ENCODE measurements around the gene RASA4B.
A peak's percentile ranks its signal among the peaks of the same experiment; 100 is the strongest.
"Not testable (repeated sequence)": the region's sequence is repeated elsewhere in the genome, so short reads cannot be mapped to it uniquely, and the experiment has no call there.

RASA4B gene

GRCh38 chr7:102474116-102474515 is 43.5 kb downstream of the RASA4B start:
- not testable (repeated sequence) for DNase-seq (ENCODE audit: low spot score)

DNA sequence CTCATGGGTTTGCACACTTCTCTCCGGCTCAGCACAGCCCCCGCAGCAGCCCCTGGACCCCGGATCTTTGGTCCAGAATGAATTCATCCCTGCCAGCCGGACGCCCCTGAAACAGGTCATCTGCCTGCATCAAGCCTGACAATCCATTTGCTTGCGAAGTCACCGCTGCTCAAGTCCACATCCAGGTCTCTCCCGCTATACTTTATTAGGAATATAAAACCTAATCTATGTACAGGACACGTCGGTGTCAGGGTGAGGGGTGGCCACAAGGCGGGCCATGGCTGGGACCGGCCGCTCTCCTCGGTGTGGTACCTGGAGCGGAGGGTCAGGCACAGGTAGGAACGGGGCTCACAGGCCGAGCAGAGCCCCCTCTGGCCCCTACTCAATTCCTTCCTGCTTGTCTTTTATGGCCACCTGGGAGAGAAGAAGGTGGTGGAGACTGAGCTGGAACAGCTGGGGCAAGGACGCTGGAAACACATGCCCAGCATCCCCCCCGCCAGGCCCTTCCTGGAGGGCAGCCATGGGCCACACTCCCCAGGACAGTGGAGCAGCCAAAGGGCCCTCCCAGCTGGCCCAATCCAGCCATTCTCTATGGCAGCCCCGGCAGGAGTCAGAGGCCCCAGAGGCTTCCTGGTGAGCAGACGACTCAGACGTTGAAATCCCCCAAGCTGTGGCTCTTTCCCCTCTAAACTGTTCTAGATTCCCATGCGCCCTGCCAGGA is 44.1 kb downstream of the RASA4B start:
- no peak for DNase-seq (ENCODE audit: low spot score)

DNA sequence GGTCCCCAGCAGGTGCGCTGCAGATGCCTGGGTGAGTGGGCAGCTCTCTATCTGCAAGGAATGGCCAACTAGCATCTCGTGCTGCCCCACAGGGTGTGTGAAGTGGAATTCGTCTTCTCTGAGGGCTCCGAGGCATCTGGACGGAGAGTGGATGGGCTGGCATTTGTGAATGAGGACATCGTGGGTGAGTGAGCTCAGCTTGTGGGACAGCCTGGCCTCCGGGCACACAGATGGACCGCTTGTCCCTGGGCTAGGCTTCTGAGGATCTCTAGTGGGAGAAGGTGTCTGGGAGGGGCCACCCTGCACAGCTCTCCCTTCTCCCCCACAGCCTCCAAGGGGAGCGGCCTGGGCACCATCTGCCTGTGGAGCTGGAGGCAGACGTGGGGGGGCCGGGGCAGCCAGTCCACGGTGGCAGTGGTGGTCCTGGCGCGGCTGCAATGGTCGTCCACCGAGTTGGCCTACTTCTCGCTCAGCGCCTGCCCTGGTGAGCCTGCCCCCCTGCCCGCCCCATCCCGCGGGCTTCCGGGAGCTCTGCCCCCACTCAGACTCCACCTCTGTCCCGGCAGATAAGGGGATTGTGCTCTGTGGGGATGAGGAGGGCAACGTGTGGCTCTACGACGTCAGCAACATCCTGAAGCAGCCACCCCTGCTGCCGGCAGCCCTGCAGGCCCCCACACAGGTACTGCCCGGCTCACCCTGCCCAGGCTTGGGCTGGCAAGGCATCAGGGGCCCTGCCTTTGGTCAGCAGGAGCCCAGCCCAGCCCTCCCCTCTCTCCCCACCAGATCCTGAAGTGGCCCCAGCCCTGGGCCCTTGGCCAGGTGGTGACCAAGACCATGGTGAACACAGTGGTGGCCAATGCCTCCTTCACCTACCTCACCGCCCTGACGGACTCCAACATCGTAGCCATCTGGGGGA is 45.2 kb downstream of the RASA4B start:
- DNase-seq (ENCODE audit: low spot score), result no peak

DNA sequence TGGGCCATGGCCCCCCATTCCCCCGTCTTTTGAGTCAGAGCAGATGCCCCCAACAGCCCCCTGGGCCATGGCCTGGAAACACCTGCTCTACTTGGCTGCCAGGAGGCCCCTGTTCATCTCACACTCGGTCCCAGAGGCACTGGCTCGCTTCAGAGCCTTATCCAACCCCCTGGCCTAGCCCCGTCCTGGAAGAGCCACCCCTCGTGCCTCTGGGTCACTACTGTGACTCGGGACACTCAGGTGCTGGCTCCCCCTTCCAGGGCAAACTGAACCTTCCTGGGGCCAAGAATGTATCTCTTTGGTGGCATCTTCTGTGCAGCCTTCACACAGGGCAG is 45.8 kb downstream of the RASA4B start:
- DNase-seq (ENCODE audit: low spot score), result no peak

DNA sequence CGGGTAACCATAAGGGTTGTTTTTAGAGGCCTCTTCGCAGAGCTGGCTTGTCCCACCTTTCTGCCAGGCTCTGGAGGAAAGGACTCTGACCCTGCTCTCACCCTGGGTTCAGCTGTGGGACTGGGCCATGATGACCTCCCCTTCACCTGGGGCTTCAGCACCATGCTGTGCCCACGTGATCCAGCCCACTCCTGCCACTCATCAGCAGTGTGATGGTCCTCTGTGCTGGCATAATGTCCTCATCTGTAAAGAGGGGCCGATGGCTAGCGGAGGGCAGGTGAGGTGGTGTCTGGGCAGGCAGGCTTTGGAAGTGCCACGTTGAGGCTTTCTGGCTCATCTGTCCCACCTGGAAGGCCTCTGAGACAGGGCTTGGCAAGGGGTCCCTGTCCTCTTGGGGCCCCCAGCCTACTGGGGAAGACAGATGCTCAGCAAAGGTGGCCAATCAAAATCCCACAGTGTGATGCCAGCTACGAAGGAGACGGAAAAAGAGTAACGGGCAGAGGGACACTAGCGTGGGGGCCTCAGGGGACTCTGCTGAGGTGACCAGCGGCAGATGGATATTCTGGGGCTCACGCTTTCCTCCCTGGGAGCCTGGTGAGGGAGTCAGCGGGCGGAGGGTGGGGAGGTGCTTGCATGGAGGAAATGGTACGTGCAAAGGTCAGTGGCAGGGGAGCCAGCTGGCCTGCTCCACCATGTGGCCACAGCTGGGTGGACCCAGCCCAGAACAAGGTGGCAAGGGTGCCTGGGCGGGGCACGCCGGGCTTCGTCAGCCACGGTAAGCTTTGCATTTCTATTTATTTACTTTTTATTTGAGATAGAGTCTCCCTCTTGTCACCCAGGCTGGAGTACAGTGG is 47.4 kb downstream of the RASA4B start:
- no peak for DNase-seq (ENCODE audit: low spot score)

DNA sequence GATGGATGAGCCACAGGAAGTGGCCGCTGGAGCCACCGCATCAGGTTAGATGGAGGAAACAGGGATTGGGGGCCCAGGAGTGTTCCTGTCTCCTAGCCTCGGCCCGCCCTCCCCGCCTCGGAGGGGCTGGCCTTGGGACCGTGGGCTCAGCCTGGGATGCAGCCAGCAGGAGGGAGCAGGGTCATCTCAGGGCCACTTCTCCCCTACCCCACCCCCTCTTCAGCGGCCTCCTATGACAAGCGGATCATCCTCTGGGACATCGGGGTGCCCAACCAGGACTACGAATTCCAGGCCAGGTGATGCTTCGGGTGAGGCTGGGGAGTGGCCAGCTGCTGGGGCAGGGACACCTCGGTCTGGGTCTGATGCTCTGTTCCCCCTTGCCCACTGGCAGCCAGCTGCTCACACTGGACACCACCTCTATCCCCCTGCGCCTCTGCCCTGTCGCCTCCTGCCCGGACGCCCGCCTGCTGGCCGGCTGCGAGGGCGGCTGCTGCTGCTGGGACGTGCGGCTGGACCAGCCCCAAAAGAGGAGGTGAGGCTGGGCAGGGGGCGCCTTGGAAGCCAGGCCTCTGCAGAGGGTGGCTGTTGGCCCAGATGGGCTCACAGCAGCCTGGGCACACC is 48.1 kb downstream of the RASA4B start:
- no peak for DNase-seq (ENCODE audit: low spot score)

- DNase-seq (ENCODE audit: low spot score), result no peak
These were observed 48.9 kb downstream of the RASA4B start for GRCh38 chr7:102468478-102469350.

- DNase-seq (ENCODE audit: low spot score), result no peak
These were observed 49.7 kb downstream of the RASA4B start for GRCh38 chr7:102467581-102468477.

DNA sequence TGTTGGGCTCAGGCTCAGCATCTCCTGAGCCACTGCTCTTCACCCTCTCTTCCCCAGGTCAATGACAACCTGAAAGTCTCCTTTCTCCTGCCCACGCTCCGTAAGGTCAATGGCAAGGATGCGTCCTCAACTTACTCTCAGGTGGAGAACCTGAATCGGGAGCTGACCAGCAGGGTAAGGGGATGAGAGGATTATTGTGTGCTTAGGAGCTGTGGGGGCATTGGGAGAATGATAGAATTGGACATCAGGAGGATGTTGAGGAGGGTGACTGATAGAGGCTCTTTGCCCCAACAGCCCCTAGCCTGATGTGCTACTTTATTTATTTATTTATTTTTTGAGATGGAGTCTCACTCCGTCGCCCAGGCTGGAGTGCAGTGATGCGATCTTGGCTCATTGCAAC is 51.5 kb downstream of the RASA4B start:
- DNase-seq (ENCODE audit: low spot score), result no peak

DNA sequence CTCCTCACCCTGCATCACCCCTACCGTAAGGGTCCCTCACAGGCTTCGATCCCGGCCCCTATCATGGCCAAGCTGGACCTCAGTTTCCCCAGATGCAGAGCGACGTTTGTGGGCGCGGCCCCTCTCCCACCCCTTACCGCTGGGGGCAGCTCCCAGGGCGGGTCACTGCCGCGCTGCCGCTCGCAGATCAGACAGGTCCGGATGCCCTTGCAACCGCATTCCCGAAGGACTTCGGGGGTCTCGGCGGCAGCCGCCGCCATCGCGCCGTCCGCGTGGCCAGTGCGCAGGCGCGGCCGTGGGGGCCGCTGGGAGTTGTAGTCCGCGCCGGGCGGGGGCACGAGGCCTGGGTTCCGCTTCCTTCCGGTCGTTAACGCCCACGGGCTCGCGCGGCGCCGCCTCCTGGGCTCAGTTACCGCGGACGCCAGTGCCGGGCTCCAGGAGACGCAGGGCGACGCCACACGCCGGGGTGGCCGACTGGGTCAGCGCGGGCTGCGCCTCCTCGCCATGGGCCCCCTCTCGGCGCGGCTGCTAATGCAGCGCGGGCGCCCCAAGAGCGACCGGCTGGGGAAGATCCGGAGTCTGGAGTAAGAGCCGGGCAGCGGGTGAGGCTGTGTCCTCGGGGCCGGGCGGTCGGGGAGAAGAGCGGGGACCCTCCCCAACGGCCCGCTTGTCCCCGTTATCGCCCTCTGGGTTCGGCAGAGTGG is 52.8 kb downstream of the RASA4B start, which contains the start of the genes ALKBH4 and LRWD1:
TSS of gene ALKBH4 (minus strand) at position 287 of the 704 bp plus-strand sequence. CDS start at position 260, 27 bp downstream.
TSS of gene LRWD1 (plus strand) at position 408 of the 704 bp plus-strand sequence. CDS start at position 505, 97 bp downstream.
- peak; percentile 91 for DNase-seq (ENCODE audit: low spot score)

- no peak for DNase-seq (ENCODE audit: low spot score)
These were observed 53.6 kb downstream of the RASA4B start for GRCh38 chr7:102463841-102464576.

DNA sequence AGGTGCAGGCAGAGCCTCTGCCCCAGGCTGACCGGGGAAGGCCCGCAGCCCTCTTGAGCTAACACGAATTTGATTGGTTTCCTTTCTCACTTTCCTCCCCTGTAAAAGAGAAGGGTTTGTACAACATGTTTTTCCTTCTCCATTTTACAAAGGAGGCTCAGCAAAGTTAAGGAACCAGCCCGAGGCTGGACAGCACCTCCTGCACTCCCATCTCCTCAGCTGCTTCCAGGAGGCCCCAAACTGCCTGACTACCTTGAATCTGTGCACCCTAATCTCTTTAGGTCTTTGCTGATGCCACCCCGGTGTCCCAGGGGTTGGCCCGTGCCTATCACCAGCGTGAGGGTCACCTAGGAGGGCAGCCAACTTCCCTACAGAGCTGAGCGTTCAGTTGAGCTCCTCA is 57.1 kb downstream of the RASA4B start:
- DNase-seq (ENCODE audit: low spot score), result no peak

DNA sequence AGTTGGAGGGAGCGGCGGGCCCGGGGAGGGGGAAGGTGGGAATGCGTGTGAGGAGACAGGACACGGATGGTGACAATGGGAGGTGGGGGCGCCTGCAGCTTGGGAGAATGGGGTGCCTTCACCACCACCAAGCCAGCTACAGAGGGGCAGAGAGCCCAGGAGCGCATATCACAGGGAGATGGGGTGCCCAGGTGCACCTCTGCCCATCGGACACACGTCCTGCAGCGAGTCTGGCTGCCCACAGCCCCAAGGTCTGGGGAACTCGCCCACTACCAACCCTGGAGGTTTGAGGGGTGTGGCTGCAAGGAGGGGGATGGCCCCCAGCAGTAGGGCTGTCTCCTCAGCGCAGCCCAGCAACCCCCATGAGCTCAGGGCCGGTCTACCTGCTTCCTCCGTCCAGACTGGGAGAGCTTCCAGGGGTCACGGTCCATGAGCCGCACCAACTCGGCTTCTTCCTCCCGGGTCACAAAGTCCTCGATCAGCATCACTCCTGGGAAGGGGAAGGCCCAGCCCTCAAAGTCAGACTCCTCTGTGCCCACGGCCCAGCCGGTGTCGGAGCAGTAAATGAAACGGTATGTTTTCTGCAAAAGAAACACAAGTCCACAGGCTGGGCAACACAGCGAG is 58.2 kb downstream of the RASA4B start:
- DNase-seq (ENCODE audit: low spot score), result no peak

GRCh38 chr7:102457352-102457924 is 60.1 kb downstream of the RASA4B start:
- no peak for DNase-seq (ENCODE audit: low spot score)

DNA sequence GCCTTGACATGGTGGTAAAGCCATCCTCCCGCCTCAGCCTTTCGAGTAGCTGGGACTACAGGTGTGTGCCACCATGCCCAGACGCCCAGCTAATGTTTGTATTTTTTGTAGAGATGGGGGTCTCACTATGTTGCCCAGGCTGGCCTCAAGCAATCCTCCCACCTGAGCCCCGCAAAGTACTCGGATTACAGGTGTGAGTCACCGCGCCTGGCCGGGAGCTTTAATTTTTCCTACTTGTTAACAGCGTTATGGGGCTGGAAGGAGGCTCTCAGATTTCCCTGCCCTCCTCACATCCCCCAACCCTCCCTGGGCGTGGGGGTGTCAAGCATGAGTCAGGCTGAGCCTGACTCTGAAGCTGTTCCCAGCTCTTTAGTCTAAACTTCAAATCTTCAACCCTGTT is 61.2 kb downstream of the RASA4B start:
- no peak for DNase-seq (ENCODE audit: low spot score)

- no peak for DNase-seq (ENCODE audit: low spot score)
These were observed 62.0 kb downstream of the RASA4B start for GRCh38 chr7:102455596-102455995.

GRCh38 chr7:102454932-102455331 is 62.6 kb downstream of the RASA4B start:
- not testable (repeated sequence) for DNase-seq (ENCODE audit: low spot score)

Data from SK-N-DZ (cell line).